NCI-H1105 treated with DMSO at 0.1 percent for 48 hours (cell line): ENCODE data around the gene ARHGAP22.

ENCODE experiments used
- DNase-seq: peaks from one replicate; lab custom pipeline; 2025; lab: John Stamatoyannopoulos, UW

The ARHGAP22 gene

GRCh38 chr10:48633381-48634197, 28.7 kb upstream of the ARHGAP22 start:
- no peak for DNase-seq

- no peak for DNase-seq
These were observed 27.3 kb upstream of the ARHGAP22 start for GRCh38 chr10:48632166-48632565.

DNA sequence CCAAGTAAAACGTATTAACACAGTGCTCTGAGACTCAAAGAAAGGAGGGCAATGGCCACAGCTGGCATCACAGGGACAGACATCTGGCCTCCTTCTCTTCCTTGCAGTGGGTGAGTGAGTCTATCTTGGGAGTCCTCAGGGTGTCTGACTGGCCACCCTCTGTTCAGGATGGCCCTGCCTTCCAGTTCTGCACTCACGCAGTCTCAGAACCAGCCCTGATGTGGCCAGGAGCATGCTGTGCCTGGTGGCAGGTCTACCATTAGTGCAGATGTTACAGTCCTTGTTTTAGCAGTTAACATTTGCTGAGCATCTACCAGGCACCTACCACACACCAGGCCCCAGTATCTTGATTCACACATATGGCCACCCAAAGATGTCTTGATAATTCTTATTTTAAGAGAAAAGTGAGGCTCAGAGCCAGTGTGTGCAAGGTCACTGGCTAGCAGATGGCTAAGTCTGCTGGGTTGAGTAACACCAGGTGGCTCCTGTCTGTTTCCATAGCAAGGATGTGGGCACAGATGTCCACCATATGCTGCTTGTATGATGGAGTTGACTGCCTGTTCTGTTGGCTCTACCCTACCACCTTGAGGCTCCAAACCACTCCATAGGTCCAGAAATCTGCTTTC, 23.2 kb upstream of the ARHGAP22 start:
- no peak for DNase-seq

DNA sequence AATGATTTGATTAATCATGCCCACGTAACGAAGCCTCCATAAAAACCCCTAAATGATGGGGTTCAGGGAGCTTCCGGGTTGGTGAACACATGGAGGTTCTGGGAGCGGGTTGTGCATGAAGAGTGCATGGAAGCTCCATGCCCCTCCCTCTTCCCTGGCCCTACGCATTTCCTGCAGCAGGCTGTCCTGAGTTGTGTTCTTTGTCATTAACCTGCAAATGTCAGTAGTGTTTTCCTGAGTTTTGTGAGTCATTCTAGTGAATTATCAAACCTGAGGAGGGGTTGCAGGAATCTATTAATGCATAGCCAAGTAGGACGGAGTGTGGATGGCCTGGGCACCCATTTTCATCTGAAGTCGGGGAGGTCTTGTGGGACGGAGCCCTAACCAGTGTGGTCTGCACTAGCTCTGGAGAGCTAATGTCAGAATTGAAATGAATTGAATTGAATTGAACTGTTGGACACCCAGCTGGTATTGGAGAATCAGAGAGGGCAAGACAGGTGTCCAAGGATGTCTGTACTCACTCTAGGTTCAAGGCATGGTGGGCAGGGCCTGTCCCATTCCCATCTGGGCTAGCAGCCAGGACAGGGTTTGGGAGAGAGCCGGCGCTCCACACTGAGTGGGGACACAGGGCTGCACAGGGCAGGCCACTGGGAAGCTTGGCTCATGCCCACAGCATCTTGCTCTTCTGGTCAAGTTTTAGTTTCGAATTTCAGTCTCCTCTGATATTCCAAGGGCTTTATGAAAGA, 22.3 kb upstream of the ARHGAP22 start:
- DNase-seq, result no peak

- no peak for DNase-seq
These were observed 21.6 kb upstream of the ARHGAP22 start for GRCh38 chr10:48626447-48626846.

DNA sequence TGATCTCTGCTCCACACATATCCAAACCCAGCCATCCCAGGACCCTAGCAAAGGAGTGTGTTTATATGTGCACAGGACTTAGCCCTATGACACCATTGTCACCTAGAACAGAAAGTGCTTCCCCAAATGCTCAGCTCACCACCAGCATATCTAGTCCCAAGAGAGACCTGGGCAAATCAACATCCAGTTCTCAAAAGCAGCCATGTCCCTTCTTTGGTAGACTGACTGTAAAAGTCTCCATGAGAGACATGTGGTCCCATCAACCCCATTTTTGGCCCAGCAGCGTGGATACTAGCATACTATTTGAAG, 20.9 kb upstream of the ARHGAP22 start:
- no peak for DNase-seq

GRCh38 chr10:48623607-48624132, 18.8 kb upstream of the ARHGAP22 start:
- no peak for DNase-seq

DNA sequence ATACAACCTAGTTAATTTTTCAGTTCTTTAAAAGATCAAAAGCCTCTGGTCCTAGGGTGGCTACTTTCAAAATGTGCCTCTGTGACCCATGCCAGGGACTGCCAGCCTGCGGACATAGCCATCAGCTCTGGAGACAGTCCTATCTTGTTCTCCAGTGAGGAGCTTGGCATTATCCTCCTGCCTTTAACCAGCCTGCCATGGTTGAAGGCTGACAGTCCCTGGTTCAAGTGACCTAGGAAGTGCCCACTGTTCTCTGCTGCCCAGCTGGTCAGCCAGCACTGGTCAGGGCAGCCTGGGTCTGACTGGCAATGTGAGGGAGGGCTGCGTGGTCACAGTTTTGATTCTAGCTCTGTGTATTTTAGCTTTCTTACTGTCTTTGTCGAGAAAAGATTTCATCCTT, 18.1 kb upstream of the ARHGAP22 start:
- no peak for DNase-seq

DNA sequence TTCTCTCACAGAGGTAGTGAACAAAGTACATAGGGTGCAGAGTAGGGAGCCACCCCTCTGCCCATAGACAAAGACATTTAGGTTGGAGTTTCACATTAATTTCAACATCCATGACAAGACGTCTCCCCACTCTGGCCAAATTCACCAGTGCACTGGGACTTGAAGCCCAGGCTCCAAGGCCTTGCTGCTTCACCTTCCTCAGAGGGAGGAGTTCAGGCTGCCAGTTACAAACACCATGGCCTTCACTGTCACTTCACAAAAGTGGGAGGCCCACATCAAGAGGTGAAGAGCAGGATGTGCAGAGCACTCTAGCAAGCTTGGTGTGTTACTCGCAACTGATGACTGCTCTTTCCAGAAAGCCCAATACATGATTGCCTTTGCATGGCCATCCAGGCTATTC, 15.8 kb upstream of the ARHGAP22 start:
- no peak for DNase-seq

DNA sequence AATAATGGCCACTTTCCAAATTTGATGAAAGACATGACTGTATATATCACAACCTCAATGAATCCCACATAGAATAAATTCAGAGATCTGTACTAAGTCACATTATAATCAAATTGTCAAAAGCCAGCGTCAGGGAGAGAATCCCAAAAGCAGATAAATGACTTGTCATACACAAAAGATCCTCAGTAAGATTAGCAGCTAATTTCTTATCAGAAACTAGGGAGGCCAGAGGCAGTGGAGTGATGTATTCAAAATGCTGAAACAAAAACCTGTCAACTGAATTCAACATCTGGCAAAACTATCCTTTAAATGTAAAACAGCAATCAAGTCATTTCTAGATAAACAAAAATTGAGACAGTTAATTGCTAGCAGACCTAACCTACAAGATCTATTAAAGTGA, 11.6 kb upstream of the ARHGAP22 start:
- DNase-seq, result no peak

DNA sequence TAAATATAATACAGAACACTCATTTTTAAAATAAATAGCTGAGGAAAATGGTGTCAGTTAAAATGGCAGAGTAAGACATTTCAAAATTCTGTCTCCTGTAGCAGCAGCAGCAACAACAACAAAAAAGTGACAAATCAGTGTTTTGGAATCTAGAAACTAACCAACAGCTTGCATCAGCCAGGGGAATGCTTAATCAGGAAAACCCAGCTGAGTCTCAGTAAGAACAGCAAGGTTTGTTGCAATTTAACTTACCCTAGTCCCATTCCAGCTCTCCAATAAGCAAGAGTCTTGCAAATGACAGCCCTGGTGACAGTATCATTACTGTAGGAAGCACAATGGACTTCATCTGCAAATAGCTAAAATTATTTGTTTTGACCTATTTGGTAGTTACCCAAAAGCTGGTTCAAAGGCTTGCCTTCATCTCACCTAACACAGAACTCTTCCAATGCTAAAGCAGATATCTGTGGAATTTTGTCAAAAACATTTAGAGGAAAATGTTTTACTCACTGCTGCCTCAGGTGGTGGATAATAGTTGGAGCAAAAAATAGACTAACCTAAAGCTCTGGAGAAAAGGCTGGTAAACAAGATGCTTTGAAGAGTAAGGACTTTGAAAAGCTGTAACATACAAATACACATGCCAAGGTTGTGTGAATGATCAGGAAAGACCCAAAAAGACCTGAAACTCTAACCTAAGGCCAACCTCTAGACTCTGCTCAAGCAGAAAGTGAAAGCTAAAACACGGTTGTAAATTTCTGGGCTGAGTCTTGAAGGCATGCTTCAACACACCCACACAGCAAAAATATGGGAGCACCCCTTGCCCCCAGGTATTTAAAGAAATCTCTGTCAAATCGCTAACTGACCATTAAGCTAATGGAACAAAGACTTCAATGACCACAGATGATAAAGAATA, 9.9 kb upstream of the ARHGAP22 start:
- DNase-seq, result no peak

DNA sequence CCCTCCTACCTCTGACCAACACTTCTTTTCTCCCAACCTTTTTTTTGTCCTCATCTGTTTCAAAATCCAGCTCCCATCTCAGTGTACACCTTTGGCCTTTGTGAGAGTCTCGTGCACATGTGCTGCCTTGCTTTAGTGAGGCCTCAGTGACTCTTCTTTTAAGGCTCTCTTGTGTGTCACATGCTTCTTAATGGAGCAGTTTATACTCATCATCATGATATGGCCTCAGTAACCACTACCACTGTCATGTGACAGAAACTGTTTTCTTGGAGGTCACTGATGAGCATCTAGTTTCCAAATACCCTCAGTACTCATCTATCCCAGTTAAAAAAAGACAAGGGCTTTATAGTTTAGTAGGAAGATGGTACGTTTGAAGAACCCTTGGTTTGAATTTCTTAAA, 8.1 kb upstream of the ARHGAP22 start:
- no peak for DNase-seq

DNA sequence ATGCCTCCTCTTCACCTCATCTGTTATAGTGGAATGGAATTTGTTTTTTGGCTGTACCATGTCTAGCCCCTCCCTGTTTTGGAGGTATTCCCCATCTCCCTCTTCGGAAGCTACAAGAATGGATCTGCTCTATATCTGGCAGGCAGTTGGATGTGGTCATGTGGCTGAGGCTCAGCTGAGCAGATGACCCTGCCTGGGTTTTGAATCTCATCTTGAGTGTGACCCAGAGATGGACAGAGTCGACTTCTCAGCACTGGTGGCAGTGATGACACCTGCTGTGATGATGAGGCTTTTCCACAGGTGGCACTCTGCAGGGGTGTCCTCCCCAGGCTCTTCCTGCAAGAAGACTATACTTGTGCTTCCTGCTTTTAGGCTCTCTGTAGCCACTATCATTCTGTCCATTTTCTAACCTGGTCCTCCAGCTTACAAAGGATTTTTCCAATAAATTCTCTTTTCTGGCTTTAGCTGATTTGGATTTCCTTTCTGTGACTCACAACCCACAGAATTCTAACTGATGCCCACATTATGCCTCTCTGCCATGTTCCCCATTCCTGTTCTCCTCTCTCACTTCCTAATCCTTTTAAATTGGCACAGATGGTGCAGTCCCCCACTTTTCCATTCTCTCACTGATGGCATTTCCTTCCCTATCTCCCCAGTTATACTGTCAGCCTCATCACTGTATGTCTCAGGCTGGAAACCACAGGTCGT, 7.5 kb upstream of the ARHGAP22 start:
- DNase-seq, result no peak

DNA sequence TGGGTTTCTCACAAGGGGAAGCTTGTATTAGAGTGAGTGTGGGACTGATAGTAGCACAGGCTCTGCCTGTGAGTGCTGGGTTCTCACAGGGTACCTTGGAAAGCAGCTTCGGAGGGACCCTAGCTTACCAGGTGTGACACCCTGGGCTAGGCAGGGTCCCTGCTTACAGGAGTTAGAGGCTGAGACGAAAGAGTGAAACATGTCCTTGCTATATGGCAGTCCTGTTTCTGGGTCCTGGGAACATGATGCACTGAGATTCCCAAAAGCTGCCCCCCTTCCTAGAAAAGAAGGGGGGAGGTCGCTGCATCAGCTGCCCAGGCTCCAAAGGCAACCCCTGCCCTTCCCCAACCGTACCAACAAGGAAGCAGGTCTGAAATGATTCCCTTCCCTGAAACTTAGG, 6.3 kb upstream of the ARHGAP22 start:
- no peak for DNase-seq

- DNase-seq, result no peak
These were observed 5.8 kb upstream of the ARHGAP22 start for GRCh38 chr10:48610585-48611093.

GRCh38 chr10:48609899-48610584, 5.2 kb upstream of the ARHGAP22 start:
- no peak for DNase-seq

GRCh38 chr10:48609441-48609840, 4.6 kb upstream of the ARHGAP22 start:
- no peak for DNase-seq

DNA sequence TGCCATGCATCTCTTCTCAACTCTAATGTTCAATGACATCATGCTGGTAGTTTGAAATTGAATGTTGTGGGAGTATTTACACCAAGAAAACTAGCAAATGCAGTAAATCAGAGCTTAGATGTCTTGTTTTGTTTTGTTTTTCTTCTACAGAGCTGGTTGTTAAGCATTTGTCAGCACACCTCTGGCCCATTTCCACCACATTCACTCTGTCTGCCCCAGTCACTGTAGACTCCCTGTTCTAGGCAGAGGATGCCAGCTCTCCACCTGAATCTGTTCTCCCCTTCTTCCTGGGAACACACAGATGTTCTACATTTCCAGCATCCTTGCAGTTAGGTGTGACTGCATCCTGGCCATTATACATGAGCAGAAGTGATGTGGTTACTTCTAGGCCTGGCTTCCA, 4.1 kb upstream of the ARHGAP22 start:
- DNase-seq, result no peak

DNA sequence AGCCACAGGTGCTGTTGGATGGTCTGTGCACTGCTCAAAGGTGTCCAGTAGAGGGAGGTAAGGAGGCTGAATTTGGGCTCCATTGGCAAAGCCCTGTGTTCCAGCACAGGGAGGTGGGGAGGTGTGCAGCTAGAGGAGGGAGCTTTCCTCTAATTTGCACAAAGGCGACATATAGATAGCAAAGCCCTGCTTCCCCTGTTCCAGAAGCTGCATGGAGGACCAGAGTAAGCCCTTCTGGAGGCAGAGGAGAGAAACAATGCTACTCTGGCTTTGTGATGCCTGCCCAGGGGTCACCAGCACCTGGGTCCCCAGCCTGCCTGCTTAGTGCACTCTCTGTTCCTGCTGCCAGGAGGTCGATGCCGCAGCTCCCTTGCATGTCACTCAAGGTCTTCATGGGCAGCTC, 3.4 kb upstream of the ARHGAP22 start:
- peak; percentile 9 for DNase-seq
